Neural progenitor cell (in vitro differentiated cells): Measurements from ENCODE around the gene DHTKD1. TPM values are rescaled to one million over a fixed set of nuclear protein-coding genes. Genes with fewer than 3 reads are reported as not detected.

Experiments used
- DNase-seq: peaks from one replicate; pipeline ENCODE4 v3.0.0-alpha.2; 2016; ENCODE audit warnings: low spot score
- H2AFZ ChIP-seq: fragments of 200-600 bp; sonication (generic); replicated peaks from 2 replicates; pipeline ENCODE4 v1.6.1; 2016; ENCODE audit warnings: antibody characterized with exemption
- H3F3A ChIP-seq: fragments of 200-600 bp; sonication (generic); 2 replicates; pipeline ENCODE4 v1.6.1; 2016; ENCODE audit warnings: antibody characterized with exemption, low read depth
- H3K27ac ChIP-seq: fragments of 200-600 bp; sonication (generic); 2 replicates; pipeline ENCODE4 v1.5.1; 2016; ENCODE audit warnings: mild to moderate bottlenecking
- H3K27me3 ChIP-seq: fragments of 200-600 bp; sonication (generic); 2 replicates; pipeline ENCODE4 v1.6.1; 2016; ENCODE audit warnings: mild to moderate bottlenecking, moderate library complexity
- H3K36me3 ChIP-seq: fragments of 200-600 bp; sonication (generic); 2 replicates; pipeline ENCODE4 v1.5.1; 2016
- H3K4me1 ChIP-seq: fragments of 200-600 bp; sonication (generic); 2 replicates; pipeline ENCODE4 v1.6.1; 2016; ENCODE audit warnings: mixed run types
- H3K4me2 ChIP-seq: fragments of 200-600 bp; sonication (generic); 2 replicates; pipeline ENCODE4 v1.6.1; 2016
- H3K4me3 ChIP-seq: fragments of 200-600 bp; sonication (generic); 2 replicates; pipeline ENCODE4 v1.5.1; 2016
- H3K79me2 ChIP-seq: fragments of 200-600 bp; sonication (generic); 2 replicates; pipeline ENCODE4 v1.6.1; 2016; ENCODE audit warnings: low read depth
- H3K9ac ChIP-seq: fragments of 200-600 bp; sonication (generic); 2 replicates; pipeline ENCODE4 v1.6.1; 2016
- H3K9me3 ChIP-seq: fragments of 200-600 bp; sonication (generic); 2 replicates; pipeline ENCODE4 v1.5.1; 2016; ENCODE audit warnings: low read depth
- H4K20me1 ChIP-seq: fragments of 200-600 bp; sonication (generic); 2 replicates; pipeline ENCODE4 v1.6.1; 2016; ENCODE audit warnings: low read depth
- H3K27ac Mint-ChIP-seq: 3 replicates; pipeline ENCODE4 v1.8.0; 2021; ENCODE audit warnings: mixed read lengths
- H3K27me3 Mint-ChIP-seq: 2 replicates; pipeline ENCODE4 v1.8.0; 2022; ENCODE audit warnings: low read depth, mild to moderate bottlenecking, inconsistent platforms, moderate library complexity, mixed read lengths; ENCODE audit not compliant: insufficient read depth
- H3K36me3 Mint-ChIP-seq: 3 replicates; pipeline ENCODE4 v1.8.0; 2021; ENCODE audit warnings: mixed read lengths
- H3K4me1 Mint-ChIP-seq: 3 replicates; pipeline ENCODE4 v1.8.0; 2021; ENCODE audit warnings: mixed read lengths
- H3K4me3 Mint-ChIP-seq: 3 replicates; pipeline ENCODE4 v1.8.0; 2021; ENCODE audit warnings: mild to moderate bottlenecking, moderate library complexity, mixed read lengths
- H3K9me3 Mint-ChIP-seq: 3 replicates; pipeline ENCODE4 v1.8.0; 2020; ENCODE audit warnings: mixed read lengths
- CTCF ChIP-seq: fragments of 200-600 bp; sonication (generic); IDR thresholded peaks from 2 replicates; pipeline ENCODE4 v1.5.1; 2017; ENCODE audit warnings: antibody characterized with exemption, mild to moderate bottlenecking
- EZH2 ChIP-seq: fragments of 200-600 bp; sonication (generic); IDR thresholded peaks from 2 replicates; pipeline ENCODE4 v1.6.1; 2017; ENCODE audit warnings: antibody characterized with exemption, mild to moderate bottlenecking, moderate library complexity
- EZH2phosphoT487 ChIP-seq: fragments of 200-600 bp; sonication (generic); IDR thresholded peaks from 2 replicates; pipeline ENCODE4 v1.6.1; 2017; ENCODE audit warnings: antibody characterized with exemption
- total RNA-seq: library from RNA; depleted of rRNA; stranded (reverse); fragments of >200 nt; gene quantifications from 2 replicates; pipeline ENCODE4 v1.2.3, GENCODE V29; 2015; ENCODE audit warnings: low replicate concordance

The DHTKD1 gene
- total RNA-seq, 1 donor from 2014 or later: 62.0 TPM

GRCh38 chr10:12107781-12108180 lies 39.0 kb downstream of the DHTKD1 start:
- no peak overlapping the region for H3K4me2 ChIP-seq
- no peak overlapping the region for H3K9ac ChIP-seq
- Mint-ChIP-seq H3K27ac (no peak overlapping the region), H3K4me1 (no peaks in the 10 kb centered on the region), H3K4me3 (no peak overlapping the region), H3K27me3 (no peaks in the 10 kb centered on the region), H3K36me3 (peaks cover 35% of the 10 kb centered on the region), H3K9me3 (no peaks in the 10 kb centered on the region)
- TF ChIP-seq CTCF (no peak), EZH2 (no peak), EZH2phosphoT487 (no peak)
- no peak for DNase-seq
- no peaks in the 10 kb centered on the region for H3F3A ChIP-seq
- no peak overlapping the region for H2AFZ ChIP-seq
- H3K79me2 ChIP-seq: no peaks in the 10 kb centered on the region
- no peak overlapping the region for H3K27ac ChIP-seq
- no peak overlapping the region for H3K4me3 ChIP-seq
- no peaks in the 10 kb centered on the region for H3K27me3 ChIP-seq
- H3K36me3 ChIP-seq: peaks cover 8% of the 10 kb centered on the region
- no peaks in the 10 kb centered on the region for H3K9me3 ChIP-seq
- H4K20me1 ChIP-seq: no peaks in the 10 kb centered on the region
- H3K4me1 ChIP-seq: no peaks in the 10 kb centered on the region

DNA sequence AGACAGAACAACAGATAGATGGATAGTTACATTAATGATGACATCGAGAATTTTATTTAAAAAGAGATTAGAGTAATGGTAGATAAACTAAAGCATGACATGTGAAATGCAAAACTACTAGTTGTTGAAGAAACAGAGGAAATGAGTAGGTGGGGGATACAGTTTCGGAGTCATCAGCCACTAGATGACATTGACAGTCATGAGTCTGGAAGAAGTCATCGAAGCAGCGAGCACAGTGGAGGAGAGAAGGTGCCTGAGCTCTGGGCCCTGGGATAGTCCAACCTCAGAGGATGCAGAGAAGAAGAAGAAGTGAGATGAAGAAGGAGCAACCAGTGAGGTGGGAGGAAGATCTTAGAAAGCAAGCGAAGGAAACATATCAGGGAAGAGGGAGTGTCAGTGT lies 40.5 kb downstream of the DHTKD1 start:
- Histone ChIP-seq H3F3A (no peaks in the 10 kb centered on the region), H3K79me2 (no peaks in the 10 kb centered on the region), H2AFZ (no peak overlapping the region), H3K9ac (no peak overlapping the region), H3K36me3 (peaks cover 8% of the 10 kb centered on the region), H3K4me1 (no peaks in the 10 kb centered on the region), H3K4me2 (no peak overlapping the region), H3K27me3 (no peaks in the 10 kb centered on the region), H4K20me1 (no peaks in the 10 kb centered on the region), H3K4me3 (no peak overlapping the region), H3K9me3 (no peaks in the 10 kb centered on the region), H3K27ac (no peak overlapping the region)
- Mint-ChIP-seq H3K4me1 (no peaks in the 10 kb centered on the region), H3K27ac (no peak overlapping the region), H3K27me3 (no peaks in the 10 kb centered on the region), H3K4me3 (no peak overlapping the region), H3K9me3 (no peaks in the 10 kb centered on the region), H3K36me3 (peaks cover 32% of the 10 kb centered on the region)
- TF ChIP-seq EZH2 (no peak), CTCF (no peak), EZH2phosphoT487 (no peak)
- no peak for DNase-seq

DNA sequence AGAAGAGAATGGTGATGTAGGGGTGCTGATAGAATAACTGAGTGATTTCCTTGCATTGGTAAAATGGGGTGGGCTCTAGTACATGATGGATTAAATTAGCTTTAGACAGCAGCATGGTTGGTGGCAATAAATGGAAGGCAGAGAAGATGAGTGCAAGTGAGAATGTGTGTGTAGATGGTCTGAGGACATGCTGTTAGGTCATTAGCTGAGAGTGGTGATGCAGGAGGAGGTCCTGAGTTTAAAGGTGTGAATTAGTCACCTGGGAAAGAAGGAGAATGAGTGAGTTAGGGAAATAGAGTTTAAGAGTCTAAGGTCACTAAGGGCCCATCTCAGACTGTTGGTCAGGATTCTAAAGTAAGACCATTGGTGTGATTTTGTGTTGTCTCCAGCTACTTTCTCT lies 42.8 kb downstream of the DHTKD1 start:
- peaks cover 23% of the 10 kb centered on the region for H3K36me3 Mint-ChIP-seq
- Histone ChIP-seq H2AFZ (no peak overlapping the region), H3K4me1 (no peaks in the 10 kb centered on the region), H3K36me3 (peaks cover 8% of the 10 kb centered on the region), H4K20me1 (no peaks in the 10 kb centered on the region), H3K4me3 (no peak overlapping the region), H3K4me2 (no peak overlapping the region), H3K27me3 (no peaks in the 10 kb centered on the region), H3F3A (no peaks in the 10 kb centered on the region), H3K27ac (no peak overlapping the region), H3K9me3 (no peaks in the 10 kb centered on the region), H3K79me2 (no peaks in the 10 kb centered on the region), H3K9ac (no peak overlapping the region)
- H3K4me1 Mint-ChIP-seq: no peaks in the 10 kb centered on the region
- no peak overlapping the region for H3K4me3 Mint-ChIP-seq
- no peak for TF ChIP-seq EZH2phosphoT487
- no peak for TF ChIP-seq EZH2
- TF ChIP-seq CTCF: no peak
- H3K27ac Mint-ChIP-seq: no peak overlapping the region
- H3K9me3 Mint-ChIP-seq: no peaks in the 10 kb centered on the region
- DNase-seq: no peak
- no peaks in the 10 kb centered on the region for H3K27me3 Mint-ChIP-seq
